ENCODE results near the gene CHRDL2. TPM values are rescaled to one million over a fixed set of nuclear protein-coding genes. Genes with fewer than 3 reads are reported as not detected.

Gene CHRDL2
- polyA plus RNA-seq, 1 of the 3 experiments (the other 2 are of a cell fraction): not detected

GRCh38 chr11:74710281-74710938 is 20.8 kb downstream of the CHRDL2 start:
- H3K9me2 ChIP-seq: no peaks in the 10 kb centered on the region
- H3K4me3 ChIP-seq (ENCODE audit: low read depth in 2 of 2, low read length in 1 of 2): no peak overlapping the region
- peak overlapping the region; percentile 43; the same call in 1 of the 2 replicates for H3K9ac ChIP-seq
- no peaks in the 10 kb centered on the region for H4K20me1 ChIP-seq (ENCODE audit: insufficient read depth)
- H3K9me3 ChIP-seq: no peaks in the 10 kb centered on the region
- peak; percentile 95 for TF ChIP-seq RCOR1 (IDR thresholded peaks at IDR 0.05; ENCODE audit: low read length)
- TF ChIP-seq RXRA (IDR thresholded peaks at IDR 0.05; ENCODE audit: borderline replicate concordance, low read depth): no peak
- TF ChIP-seq FOSL2 (IDR thresholded peaks at IDR 0.05; ENCODE audit: borderline replicate concordance, low read depth): no peak
- TF ChIP-seq TCF12 (IDR thresholded peaks at IDR 0.05): peak; percentile 85
- TF ChIP-seq ELF1 (IDR thresholded peaks at IDR 0.05): no peak
- no peak for TF ChIP-seq RAD21 (IDR thresholded peaks at IDR 0.05; ENCODE audit: low read length)
- no peak for TF ChIP-seq CTCF (IDR thresholded peaks at IDR 0.05)
- TF ChIP-seq MXI1 (IDR thresholded peaks at IDR 0.05; ENCODE audit: low read depth, low read length): no peak
- no peak for TF ChIP-seq SMC3 (IDR thresholded peaks at IDR 0.05; ENCODE audit: low read depth, low read length)
- TF ChIP-seq FOXJ3 (CRISPR knock-in tag; IDR thresholded peaks at IDR 0.05): no peak; the same call in 1 of the 2 replicates
- peak in 1 of 2 experiments; percentile 87; a peak in 2 of 4 replicates for TF ChIP-seq EP300 (IDR thresholded peaks at IDR 0.05; ENCODE audit: borderline replicate concordance in 1 of 2, low read depth in 1 of 2, low read length in 1 of 2)
- no peak for TF ChIP-seq FOXM1 (IDR thresholded peaks at IDR 0.05; ENCODE audit: low read depth)
- TF ChIP-seq POLR2AphosphoS5 (IDR thresholded peaks at IDR 0.05; ENCODE audit: low read depth, low read length): peak; percentile 25; the same call in 1 of the 2 replicates
- TF ChIP-seq SIN3A (IDR thresholded peaks at IDR 0.05; ENCODE audit: borderline replicate concordance, low read depth, low read length): no peak
- no peak for TF ChIP-seq YY1 (IDR thresholded peaks at IDR 0.05; ENCODE audit: low read depth)
- TF ChIP-seq USF2 (IDR thresholded peaks at IDR 0.05; ENCODE audit: borderline replicate concordance, low read depth, low read length): 0 out of 2 replicates have a peak, but pooled peaks have one; percentile 13
- TF ChIP-seq MEF2A (IDR thresholded peaks at IDR 0.05; ENCODE audit: borderline replicate concordance, low read depth): no peak
- no peak for TF ChIP-seq TAF1 (IDR thresholded peaks at IDR 0.05; ENCODE audit: borderline replicate concordance, low read depth, low read length)
- no peak for TF ChIP-seq RFX5 (IDR thresholded peaks at IDR 0.05; ENCODE audit: low read length)
- 0 out of 2 replicates have a peak, but pooled peaks have one; percentile 12 for TF ChIP-seq PBX3 (IDR thresholded peaks at IDR 0.05)
- TF ChIP-seq CHD2 (IDR thresholded peaks at IDR 0.05; ENCODE audit: low read length, partially characterized antibody): peak; percentile 68
- TF ChIP-seq NRF1 (IDR thresholded peaks at IDR 0.05; ENCODE audit: low read depth, low read length): no peak
- no peak for TF ChIP-seq EZH2phosphoT487 (IDR thresholded peaks at IDR 0.05; ENCODE audit: borderline replicate concordance, low read depth)
- TF ChIP-seq USF1 (IDR thresholded peaks at IDR 0.05; ENCODE audit: borderline replicate concordance, low read depth): peak; percentile 57; the same call in 1 of the 2 replicates
- no peak for TF ChIP-seq GABPA (IDR thresholded peaks at IDR 0.05; ENCODE audit: low read depth)
- TF ChIP-seq ZBTB33 (IDR thresholded peaks at IDR 0.05; ENCODE audit: borderline replicate concordance, low read depth): no peak
- peak; percentile 91 for TF ChIP-seq GATA2 (CRISPR knock-in tag; IDR thresholded peaks at IDR 0.05)
- no peak for TF ChIP-seq NFIC (IDR thresholded peaks at IDR 0.05; ENCODE audit: borderline replicate concordance)
- peak overlapping the region; percentile 64; the same call in 1 of the 2 replicates for H2AFZ ChIP-seq (ENCODE audit: low read depth)
- no peaks in the 10 kb centered on the region for H3K36me3 ChIP-seq (replicated peaks in 1 of 2; ENCODE audit: control insufficient read depth in 1 of 2, insufficient read depth in 2 of 2, low read length in 1 of 2)
- ChIA-PET POLR2A (interaction anchor here (1.3 kb wide), 1 partner anchor 14 kb away, joined by 5 read pairs; no protein-coding TSS in a partner anchor), CTCF (interaction anchor here (0.6 to 15.6 kb wide), 9 partner anchors 8 to 455 kb away, joined by 3 to 243 read pairs (median 4); no protein-coding TSS in a partner anchor)
- H3F3A ChIP-seq (replicated peaks; ENCODE audit: insufficient read depth): no peaks in the 10 kb centered on the region
- peak overlapping the region; percentile 54 to 68 for H3K27ac ChIP-seq (ENCODE audit: low read depth in 2 of 2, low read length in 1 of 2)
- peak; percentile 72 for DNase-seq
- H3K4me1 ChIP-seq (ENCODE audit: control insufficient read depth in 1 of 2, insufficient read depth in 2 of 2, low read depth in 1 of 2, low read length in 1 of 2): peaks cover 9 to 19% of the 10 kb centered on the region in 2 experiments; a peak in 3 of 4 replicates
- WGBS (ENCODE audit: low lambda C conversion rate): 51% methylated on average over 8 of the region's 8 CpGs
- no peaks in the 10 kb centered on the region for H3K79me2 ChIP-seq (ENCODE audit: insufficient read depth)
- no peaks in the 10 kb centered on the region for H3K27me3 ChIP-seq (ENCODE audit: insufficient read depth)
- H3K4me2 ChIP-seq: peak overlapping the region; percentile 27; the same call in 1 of the 2 replicates
